HG02884 (cell line): ENCODE results near the gene GLRA2.

Experiments used
- ATAC-seq: cut with Tn5 transposase; IDR thresholded peaks from one replicate; pipeline ENCODE4 v1.9.1; 2021; ENCODE audit warnings: mild to moderate bottlenecking, moderate library complexity; ENCODE audit not compliant: unreplicated experiment

GLRA2 gene

DNA sequence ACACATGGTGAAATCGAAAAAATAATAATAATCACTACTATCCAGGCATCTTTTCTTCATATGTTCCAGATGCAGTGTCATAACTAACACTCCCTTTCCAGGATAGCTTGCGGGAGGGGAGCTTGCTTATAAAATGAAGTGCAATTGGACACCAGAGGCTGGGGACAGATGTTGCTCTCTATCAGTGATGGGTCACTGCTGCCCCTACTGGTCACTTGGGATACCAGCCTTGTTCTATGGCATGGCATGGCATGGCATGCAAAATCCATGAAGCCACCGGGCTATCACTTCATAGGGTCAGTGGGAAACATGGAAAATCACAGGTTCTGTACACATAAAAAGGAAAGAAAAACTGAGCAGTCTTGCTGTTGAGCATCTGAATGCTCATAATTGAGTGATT, 168.1 kb downstream of the GLRA2 start:
- no peak for ATAC-seq

DNA sequence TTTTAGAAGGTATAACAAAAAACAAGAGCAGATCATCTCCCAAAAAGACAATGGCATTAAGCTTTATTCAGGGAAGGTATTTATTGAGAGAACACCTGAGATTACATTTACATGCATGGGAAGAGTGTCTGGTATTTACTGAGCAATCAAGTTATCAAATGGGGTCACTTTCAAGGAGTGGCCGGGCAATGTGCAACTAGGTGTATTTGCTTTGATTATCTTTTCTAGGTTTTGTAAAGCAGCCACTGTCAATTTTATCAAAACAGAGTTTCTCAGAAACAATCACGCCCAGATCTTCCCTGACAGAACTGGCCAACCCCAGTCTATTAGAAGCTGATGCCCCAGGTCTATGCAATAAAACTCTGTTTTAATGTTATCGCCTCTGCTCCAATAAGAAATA, 169.5 kb downstream of the GLRA2 start:
- no peak for ATAC-seq

DNA sequence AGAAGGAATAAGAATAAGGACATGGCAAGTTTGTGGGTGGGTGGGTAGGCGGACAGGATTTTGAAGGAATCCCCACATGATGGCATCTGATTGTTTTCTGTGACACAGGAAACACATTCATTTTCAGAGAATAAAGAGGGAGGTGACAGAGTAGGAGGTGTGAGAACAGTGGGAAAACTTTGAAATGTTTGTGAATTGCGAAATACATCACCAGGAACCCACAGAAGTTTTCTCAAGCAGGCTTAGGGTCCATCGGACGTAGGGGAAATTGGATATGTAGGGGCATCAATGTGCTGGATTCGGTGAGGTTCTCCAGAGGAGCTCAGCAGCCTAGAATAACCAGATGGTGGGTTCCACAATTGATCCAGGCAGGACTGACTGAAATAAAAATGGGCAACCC, 171.6 kb downstream of the GLRA2 start:
- ATAC-seq, result no peak

DNA sequence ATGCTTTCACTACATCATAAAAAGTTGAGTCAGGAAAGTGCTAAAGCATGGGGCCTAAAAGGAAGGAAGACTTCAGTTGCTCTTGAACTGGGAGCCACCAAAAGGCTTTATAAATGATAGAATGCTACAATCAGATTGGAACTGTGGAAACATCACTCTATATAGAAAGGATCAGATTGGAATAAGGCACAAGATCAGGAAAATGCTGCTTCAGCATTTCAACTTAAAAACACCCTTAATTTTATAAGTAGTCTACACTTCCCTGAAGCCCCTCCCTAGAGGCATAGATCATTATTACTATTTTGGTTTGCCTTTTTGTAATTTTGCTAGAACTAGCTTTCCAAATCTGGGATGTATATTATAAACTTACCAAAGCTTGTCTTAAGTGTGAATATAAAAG, 172.8 kb downstream of the GLRA2 start:
- no peak for ATAC-seq

DNA sequence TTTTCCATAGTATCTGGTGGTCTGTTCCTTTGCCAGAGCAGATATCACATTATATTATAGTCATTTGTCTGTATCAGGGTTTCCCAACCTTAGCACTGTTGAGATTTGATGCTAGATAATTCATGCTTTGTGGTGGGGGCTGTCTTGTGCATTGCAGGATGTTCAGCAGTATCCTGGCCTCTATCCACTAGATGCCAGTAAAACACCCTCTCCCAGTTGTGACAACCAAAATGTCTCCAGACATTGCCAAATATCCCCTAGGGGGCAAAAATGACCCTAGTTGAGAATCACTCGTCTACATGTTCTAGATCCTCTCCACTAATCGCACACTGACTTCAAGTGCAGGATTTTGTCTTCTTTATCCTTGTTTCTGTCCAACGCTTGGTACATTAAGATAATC, 182.8 kb downstream of the GLRA2 start:
- no peak for ATAC-seq

DNA sequence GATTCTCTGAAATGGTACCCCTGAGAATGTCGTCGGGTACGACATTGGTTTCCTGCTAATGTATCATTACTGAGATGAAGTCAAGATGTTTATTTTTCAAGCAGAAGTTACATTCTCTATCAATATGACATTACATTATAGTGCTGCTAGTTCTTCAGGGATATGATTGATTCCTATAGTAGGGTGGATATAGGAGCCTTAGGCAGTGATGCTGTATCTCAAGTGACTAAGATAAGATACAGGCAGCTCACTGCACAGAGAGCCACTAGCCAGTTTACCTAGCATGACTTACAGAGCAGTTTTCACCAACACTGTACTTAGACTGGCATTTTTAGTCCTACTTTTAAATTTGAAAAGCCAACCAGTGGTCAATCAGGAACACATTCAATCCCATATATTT, 188.6 kb downstream of the GLRA2 start:
- ATAC-seq, result no peak

DNA sequence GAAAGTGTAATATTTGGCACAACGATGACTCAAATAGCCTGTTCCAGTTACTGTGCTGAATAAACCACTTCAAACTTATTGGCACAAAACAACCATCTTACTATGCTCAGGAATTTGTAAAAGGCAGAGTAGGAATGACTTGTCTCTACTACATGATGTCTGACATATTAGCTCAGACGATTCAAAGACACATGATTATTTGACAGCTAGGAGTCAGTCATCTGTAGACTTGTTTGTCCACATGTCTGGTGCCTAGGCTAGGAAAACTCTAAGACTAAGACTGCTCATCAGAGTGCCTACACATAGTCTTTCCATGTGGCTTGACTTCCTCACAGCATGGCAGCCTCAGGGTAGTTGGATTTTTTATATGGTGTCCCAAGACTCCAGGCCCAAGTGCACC, 189.1 kb downstream of the GLRA2 start:
- no peak for ATAC-seq

DNA sequence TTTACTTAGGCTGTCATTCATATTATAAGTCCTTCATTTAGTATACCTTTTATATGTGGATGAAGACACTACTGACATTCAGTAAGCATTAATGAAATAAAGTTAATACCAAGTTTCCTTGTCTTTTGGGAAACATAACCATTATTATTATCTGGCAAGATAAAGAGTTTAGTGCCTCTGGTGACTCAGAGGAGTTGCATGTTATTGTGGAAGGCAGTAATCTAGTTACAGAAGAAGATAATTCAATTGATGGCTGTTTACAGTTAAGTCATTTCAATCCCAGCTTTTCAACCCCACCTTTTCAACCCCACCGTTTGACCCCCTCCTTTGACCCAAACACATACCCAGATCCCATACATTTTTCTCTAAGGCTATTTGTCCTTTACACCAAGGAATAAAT, 199.7 kb downstream of the GLRA2 start:
- ATAC-seq, result no peak

DNA sequence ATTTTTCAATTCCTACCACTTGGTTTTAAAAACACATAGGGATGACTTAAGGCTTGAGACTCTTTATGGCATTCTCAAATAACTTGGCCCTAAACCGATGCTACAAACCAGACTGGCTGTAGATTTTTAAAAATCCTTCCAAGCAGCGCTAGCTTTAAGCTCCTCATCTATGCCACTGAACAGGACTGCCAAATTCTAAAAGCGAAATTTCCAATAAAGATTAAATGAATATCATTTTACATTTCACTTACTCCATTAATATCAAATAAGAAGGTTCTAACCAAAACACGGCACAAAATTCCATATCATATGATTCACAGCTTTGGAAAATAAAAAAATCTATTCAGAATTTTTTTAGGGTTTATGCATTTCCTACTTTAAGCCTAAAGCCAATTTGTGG, 209.3 kb downstream of the GLRA2 start:
- no peak for ATAC-seq

DNA sequence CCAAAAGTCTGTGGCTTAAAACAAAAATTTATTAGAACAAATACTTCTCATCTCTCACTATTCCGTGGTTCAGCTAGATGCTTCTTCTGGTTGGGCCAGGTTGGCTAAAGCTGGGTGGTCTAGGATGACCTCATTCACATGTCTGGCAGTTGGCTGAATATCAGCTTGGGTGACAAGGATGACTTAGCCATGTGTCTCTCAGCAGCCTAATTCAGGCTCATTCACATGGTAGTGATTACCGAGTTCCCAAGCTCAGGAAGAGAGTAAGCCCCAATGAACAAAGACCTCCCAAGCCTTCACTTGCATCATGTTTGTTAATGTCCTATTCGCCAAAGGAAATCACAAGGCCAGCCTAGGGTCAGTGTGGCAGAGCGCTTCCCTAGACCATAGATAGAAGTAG, 224.1 kb downstream of the GLRA2 start:
- ATAC-seq, result no peak

DNA sequence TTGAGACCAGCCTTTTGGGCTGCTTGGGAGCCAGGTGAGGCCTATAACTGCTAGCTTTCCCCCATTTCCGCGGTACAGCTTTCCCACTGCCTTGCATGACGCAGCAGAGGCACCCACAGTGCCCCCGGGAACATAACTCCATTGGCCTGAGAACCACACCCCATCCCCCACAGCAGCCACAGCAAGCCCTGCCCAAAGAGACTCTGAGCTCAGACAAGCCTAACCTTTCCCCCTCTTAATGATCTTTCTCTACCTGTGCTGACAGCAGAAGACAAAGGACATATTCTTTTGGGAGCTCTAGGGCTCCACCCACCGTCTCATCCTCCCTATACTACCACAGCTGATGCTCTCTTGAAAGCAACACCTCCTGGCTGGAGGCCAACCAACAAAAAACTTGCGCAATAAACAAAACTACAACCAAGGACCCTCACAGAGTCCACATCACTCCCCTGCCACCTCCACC, 228.7 kb downstream of the GLRA2 start:
- ATAC-seq, result no peak

DNA sequence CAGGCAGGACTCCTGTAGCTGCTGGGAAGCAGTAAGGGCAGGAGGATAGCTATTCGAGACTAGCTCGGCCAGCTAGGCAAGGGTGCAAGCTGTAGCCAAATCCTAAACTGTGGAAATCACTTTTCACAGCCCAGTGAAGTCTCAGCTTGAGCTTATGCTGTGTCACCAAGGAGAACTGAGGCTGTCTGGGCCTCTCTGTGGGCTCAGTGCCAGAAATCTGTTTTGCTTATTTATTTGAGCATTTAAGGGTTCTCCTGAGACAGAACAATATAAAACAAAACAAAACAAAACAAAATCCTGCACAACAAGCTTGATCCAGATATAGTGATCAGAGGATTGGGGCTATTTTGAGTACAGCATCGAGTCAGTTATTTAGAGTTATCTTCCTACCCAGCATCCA, 246.1 kb downstream of the GLRA2 start:
- ATAC-seq, result no peak

DNA sequence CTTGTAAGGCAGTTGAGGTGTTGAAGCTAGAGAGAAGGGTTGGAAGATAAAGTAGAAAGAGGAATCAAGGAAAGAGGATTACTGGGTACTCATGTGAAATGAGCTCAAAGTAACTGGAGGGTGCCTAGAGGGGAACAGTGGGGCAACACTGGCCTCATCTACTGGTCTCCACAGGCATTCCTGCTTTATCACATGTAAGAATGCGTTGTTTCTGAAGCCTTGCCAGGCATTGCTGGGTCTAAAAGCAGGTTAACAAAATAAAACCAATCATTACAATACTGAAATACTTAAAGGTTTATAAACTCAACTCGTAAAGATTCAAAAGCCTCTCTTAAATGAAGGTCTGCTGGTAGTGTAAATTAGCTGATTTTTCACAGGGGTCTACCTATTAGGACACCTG, 247.6 kb downstream of the GLRA2 start:
- no peak for ATAC-seq

DNA sequence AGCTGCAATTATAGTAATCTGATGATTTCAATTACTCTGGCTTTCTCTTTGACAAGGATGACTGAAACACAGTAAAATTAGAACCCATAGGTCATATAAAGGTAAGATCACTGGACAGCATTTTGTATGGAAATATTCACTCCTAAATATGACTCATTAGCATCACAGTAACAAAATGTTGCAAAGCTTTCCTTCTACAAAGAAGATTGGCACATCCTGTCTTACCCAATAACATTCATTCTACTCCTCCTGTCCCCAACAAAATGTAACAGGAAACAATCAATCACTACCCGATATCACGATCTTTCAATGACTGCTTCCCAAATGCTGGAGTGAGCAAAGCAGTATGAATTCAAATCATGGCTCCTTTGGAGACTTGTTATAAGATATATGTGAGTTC, 248.2 kb downstream of the GLRA2 start:
- no peak for ATAC-seq

DNA sequence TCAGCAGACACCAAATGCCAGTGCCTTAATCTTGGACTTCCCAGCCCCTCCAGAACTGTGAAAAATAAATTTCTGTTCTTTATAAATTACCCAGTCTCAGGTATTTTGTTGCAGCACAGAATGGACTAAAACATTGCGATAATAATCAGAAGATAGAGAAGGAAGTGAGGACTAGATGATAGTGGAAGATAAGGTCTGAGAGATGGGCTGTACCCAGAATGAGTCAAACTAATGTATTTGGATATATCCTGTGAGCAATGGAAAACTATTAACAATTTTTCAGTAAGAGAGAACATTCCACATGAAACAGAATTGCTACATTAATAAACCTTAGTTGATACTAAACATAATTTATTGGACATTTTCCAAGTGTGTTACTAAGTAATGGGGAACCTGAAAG, 250.2 kb downstream of the GLRA2 start:
- no peak for ATAC-seq
